ENCODE results near the gene ACYP1.

Gene ACYP1

DNA sequence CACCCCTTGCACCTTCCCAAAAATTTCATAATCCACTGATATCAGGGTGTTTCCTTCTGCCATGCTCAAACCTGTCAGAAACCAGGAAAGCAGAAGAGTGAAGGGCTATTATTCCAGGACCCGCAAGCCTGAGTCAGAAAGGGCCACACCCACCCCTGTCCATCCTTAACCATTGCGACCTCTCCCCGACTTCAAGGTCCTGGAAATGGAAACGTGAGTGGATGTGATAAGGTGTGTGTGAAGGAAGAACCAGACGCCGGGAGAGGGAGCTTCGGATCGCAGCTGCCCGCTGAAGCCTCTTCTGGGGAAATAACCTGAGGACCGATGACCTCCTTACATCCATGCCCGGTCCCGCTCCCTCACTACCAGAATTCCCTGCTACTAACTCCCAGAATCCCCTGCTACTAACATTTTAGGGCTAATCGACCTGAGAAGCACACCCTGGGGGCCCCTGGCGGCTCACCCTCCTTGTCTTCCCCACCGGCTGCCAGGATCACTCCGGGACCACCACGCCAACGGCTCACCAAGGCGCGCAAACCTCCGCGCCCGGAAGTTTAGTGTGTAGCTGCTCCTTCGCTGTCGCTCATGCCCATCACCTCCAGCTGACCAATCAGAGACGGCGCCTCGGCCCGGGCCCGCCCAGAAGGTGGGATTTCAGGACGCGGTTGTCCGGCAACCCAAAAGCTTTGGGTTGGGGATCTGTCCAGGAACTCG is at the start of gene ACYP1:
ACYP1 (minus strand) TSS at position 534 of the 714 bp plus-strand sequence; CDS start at position 63, 471 bp downstream.
- peak; percentile 95 for DNase-seq (ENCODE audit: low read depth, low spot score)

DNA sequence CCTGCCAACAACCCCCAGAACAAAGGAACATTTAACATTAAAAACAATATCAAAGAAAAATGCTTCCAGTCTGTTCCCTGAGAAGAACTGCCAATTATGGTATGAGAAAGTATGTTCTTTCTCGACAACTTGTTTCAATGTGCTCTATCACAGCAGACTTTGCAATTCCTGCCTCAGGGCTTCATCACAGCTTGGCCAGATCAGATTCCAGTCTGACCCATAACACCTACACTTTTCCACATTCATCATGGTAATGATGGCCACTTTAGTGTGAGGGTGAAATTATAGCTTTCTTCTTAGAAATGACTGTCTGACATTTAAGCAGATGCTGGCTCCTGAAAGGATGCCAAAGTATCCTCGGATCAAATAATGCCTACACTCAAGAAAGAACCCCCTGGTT is 46.1 kb upstream of the ACYP1 start:
- no peak for DNase-seq (ENCODE audit: low read depth, low spot score)

DNA sequence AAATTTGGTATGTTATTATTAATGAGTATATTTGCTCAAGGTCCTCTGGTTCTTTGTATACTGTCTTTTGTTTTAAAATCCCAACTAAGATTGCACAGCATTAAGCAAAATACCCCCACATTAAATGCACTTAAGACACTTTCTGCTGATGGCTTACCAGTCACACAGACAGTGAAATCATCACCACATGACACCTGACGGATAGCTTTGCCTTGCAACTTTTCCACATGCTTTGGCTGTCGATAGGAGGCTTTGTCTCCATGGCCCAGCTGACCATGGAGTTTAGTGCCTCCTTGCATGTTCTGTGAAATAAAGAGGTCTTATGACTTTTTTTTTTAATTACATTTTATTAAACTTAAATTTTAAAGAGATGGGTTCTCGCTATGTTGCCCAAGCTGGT is 43.4 kb upstream of the ACYP1 start:
- DNase-seq (ENCODE audit: low read depth, low spot score), result no peak

DNA sequence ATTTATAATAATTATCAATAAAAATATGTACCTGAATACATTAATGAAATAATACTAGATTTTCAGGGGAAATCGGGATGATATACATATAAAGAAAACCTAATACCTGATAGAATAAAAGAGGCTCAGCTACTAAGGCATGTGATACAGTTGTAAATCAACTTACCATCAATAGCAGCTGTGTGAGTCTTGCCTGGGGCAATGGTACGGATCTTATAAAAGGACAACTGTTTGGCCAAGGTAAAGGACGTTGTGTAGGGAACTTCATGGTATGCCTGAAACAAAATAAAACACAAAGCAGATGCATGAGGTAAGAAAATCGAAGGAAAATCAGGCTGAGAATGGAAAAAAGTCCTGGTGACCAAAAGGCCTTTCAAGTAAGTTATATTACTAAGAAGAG is 37.7 kb upstream of the ACYP1 start:
- DNase-seq (ENCODE audit: low read depth, low spot score), result no peak

DNA sequence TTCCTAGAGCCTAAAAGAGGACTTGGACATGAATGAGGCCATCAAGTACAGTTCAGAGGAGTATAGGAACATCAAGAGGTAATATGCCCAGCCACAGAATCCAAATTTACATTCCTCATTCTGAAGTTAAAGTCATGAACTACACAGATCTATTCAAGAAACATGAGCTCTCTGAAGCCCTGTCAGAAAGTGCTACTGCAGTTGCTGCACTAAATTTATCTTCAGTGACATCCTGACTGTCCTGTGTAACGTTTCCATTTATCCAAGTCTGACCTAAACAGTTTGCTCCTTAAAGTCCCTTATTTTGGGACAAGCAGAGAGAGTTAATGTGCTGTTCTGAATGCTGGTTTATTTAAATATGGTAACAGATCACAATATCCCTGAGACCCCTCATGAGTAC is 34.9 kb upstream of the ACYP1 start:
- no peak for DNase-seq (ENCODE audit: low read depth, low spot score)

DNA sequence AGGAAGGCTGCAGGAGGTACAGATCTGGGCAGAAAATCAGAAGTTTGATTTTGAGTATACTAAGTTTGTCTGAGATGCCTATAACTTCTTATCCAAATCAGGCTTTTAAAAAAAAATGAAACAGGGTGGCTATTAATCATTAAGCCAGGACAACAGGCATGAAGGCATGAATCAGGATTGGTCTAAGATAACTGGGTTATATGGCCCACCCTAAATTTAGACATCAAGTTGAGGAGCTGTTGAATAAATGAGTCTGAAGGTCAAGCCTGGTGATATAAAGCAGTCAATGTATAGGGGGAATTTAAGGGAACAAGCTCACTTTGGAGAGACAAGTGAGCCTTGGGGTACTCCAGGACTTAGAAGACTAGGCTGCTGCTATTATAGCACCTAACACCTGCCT is 34.4 kb upstream of the ACYP1 start:
- no peak for DNase-seq (ENCODE audit: low read depth, low spot score)

DNA sequence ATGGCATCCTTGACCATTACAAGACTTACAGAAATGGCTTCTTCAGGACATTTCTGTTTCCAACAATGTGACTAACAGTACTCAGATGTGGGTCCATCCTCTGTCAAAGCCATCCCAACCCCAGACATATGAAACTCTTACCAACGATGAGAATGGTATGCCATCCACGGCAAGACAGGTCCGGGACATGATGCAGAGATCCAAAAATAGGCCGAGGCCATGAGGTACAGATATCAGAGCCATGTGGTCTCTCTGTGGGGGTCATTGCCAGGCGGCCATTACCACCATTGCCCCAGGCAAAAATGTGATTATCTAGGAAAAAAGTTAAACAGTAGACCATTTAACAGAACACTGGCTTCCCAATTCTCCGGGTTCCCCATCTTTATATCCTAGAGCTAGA is 33.1 kb upstream of the ACYP1 start:
- DNase-seq (ENCODE audit: low read depth, low spot score), result no peak

DNA sequence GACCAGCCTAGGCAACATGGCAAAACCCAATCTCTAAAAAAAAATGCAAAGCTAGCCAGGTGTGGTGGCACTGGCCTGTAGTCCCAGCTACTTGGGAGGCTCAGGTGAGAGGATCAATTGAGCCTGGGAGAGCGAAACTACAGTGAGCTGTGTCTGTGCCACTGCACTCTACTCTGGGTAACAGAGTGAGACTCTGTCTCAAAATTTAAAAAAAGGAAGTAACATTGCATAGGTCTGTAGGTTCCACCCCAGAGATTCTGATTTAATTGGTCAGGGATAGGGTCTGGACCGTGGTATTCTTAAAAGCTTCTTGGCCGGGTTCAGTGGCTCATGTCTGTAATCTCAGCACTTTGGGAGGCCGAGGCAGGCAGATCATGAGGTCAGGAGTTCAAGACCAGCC is 31.9 kb upstream of the ACYP1 start:
- DNase-seq (ENCODE audit: low read depth, low spot score), result no peak

DNA sequence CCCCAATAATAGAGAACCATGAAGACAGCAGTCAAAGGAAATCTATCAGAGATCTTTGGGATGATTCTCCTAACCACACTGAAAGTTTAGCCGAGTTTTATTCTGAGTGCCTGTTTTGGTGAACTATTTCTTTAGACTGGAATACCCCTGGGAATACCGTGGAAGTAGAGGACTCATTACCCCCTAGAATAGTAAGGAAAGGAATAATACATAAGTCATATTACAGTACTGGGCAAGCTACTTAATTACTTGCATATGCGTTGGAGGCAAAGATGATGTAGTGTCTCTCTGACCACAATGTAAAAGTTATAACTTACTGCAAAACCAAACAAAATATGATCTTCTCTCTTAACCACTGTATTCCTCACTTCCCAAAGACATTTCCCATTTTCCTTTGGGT is 31.1 kb upstream of the ACYP1 start:
- no peak for DNase-seq (ENCODE audit: low read depth, low spot score)

DNA sequence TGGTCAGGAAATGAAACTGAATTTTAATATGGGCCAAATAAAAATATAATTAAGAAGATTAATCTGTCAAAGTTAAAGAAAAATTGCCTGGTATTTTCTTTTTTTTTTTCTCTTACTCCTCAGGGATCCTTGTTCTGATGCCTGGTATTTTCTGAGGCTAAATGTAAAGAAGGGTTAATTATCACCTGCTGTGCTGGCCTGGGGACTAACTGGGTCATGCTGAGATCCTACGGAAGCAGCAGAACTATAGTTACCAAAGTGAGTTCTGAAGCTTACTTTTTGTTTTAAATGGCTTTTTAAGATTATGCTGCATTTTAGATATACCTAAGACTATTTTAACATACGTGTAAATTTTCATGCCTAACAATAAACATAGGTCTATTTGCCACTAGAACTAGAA is 28.9 kb upstream of the ACYP1 start:
- DNase-seq (ENCODE audit: low read depth, low spot score), result no peak

DNA sequence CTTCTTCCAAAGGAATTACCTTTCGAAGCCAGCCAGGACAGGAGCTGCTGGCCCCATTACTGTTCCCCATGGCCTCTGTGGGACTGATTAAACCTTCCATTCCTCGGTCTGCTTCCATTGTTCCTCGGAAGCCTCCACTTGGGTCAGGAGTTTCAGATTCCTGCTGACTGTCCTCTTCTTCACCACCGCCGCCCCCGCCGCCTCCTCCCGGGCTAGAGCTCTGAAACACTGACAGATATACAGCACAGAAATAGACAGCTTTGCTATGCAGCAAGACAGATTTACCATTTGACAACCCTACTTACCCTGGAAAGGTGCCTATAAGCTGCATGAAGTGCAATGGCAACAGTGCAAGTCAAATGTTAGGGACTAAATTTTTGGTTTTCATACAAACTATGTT is 27.4 kb upstream of the ACYP1 start:
- DNase-seq (ENCODE audit: low read depth, low spot score), result no peak

DNA sequence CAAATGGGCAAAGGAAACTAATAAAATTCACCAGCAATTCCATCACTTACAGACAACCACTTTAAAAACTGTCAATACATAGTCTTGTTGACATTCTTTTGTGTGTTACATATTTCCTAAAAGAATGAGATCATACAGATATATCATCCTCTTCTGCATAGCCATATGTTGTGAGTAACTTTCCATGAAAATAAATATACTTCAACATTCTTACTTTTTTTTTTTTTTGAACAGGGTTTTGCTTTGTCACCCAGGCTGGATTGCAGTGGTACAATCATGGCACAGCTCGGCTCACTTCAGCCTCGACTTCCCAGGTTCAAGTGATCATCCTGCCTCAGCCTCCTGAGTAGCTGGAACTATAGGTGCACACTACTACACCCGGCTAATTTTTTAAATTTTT is 26.5 kb upstream of the ACYP1 start:
- no peak for DNase-seq (ENCODE audit: low read depth, low spot score)

DNA sequence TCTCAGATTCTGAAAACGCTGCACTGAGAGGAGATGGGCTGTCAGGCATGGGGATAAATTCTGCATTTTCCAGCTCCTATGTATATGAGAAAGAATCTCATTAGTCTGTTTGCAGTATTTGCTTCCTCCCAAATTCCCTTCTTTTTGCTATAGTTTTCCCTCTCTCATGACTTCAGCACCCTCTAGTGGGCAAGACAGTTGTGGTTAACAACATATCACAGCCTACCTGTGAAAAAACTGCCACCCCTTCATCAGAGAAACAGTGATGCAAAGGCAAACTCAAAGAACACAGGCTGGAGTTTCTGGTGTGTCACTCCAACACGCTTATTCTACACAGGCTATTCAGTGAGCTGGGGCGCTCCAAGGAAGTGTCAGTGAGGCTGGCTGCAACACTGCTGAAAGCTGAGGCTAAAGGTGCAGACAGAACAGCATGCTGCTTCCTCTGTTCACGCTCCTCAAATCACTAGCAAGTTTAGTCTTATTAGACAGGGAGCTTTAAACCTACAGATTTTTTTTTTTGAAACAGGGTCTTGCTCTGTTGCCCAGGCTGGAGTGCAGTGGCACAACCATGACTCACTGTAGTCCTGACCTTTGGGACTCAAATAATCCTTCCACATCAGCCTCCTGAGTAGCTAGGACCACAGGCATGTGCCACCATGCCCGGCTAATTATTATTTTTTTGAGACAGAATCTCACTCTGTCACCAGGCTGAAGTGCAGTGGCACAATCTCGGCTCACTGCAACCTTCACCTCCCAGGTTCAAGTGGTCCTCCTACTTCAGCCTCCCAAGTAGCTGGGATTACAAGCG is 24.9 kb upstream of the ACYP1 start:
- peak; percentile 77 for DNase-seq (ENCODE audit: low read depth, low spot score)

DNA sequence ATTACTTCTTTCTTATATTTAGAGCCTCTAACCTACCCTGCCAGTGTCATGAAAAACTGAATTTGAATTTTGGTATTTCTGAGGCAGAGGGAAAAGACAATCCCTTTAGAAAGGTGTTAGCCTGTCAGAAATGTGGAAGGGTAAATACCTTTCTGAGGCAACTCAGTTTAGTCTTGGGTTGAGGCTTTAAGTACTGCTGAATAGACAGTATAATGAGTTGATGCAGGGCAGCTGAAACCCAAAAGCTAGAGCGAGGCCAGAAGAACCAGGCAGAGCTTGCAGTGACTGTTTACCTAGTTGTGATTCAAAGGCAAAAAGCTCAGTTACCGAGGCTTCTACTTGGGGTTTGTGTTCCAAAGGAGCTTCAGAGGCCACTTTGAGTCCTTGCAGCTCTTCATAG is 24.3 kb upstream of the ACYP1 start:
- no peak for DNase-seq (ENCODE audit: low read depth, low spot score)

DNA sequence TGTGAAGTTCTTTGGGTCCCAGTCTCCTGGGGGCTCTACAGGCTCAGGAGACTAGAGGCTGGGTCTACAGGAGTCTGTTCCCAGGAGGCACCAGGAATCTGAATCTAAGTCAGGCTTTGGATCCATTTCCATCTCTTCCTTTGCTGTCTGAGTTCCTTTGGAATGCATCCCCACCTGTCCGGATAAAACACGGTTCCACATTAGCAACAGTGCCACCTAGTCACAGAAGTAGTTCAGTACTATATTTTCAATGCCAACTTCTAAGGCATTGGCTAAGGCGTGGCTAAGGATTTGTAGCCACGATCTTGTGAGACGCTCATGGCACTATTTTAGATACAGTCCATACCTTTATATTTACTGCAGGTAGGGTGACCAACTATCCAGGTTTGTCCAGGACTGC is 20.7 kb upstream of the ACYP1 start:
- no peak for DNase-seq (ENCODE audit: low read depth, low spot score)

DNA sequence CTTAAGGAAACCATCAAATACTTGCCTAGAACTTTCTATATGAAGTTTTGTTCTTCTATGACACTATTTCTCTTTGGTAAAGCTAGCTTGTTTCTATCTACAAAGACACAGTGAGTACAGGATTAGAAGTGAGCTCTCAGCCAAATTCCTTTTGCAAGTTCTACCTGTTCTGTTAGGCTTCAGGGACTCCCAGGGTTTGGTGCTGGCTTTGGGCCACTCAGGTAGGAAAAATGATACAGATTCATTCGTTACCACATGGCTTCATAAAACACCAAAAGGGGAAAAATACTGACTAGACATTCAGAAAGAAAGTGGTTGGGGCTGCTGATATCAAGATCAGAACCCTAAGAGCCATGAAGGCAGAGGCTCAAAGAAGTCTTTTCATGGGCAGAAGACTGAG is 19.4 kb upstream of the ACYP1 start:
- no peak for DNase-seq (ENCODE audit: low read depth, low spot score)

DNA sequence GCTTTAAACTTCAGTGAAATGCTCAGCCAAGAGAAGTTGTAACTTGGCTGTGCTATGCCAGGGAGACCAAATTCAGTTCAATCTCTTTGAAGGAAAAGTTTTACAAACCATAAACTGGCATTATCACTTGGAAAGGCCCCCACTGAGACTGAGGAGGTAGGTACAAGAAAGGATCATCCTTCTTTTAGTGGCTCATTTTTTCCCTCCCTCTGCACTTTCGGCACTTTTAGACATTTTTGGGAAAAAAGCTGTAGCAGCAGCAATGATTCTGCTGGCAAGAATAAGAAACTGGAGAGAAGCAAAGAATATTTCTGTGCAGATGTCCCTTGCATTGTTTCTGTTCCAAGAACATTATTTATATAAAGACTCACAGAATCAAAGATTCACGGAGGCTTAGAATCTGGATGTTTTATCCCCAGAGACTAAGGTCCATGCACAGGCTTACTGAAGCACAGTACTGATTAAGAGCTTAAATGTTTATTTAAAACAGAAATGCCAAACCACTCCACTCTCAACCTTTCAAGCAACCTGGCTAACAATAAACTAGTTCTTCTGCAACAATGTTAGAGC is 17.9 kb upstream of the ACYP1 start:
- no peak for DNase-seq (ENCODE audit: low read depth, low spot score)

DNA sequence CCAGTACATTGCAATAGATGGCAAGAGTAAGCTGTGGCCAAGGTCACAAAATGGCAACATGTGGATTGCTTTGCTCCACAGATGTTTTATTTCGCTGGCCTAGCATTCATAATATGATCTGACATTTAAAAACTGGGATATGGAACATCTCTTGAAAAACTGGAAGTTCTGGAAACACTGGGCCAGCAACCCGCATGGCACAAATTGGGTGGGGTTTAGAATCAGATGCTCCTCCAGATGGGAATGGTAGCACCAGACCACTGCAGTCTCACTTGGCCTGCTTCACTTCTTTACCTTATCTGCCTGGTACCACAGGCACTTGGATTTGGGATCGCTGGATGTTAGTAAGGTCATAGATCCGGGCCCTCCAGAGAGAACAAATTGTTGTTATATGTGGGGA is 15.7 kb upstream of the ACYP1 start:
- no peak for DNase-seq (ENCODE audit: low read depth, low spot score)

DNA sequence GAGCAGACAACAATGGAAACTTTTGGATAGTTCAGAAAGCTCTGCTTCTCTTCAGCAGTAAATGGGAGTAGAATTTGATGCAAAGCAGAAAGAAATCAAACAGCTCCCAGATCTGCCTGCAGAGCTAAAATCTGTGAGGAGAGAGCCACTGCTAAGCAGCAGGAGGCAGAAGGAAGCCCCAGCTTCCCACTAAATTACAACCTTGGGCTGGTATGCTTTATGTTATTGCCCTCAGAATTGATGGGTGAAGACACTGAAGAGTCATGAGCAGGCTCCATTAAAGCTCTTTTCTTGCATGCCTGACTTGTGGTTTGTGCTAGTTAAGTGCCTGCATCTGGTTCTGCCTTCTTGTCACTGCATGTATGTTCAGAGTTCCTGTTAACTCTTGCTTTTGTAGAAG is 14.0 kb upstream of the ACYP1 start:
- no peak for DNase-seq (ENCODE audit: low read depth, low spot score)

DNA sequence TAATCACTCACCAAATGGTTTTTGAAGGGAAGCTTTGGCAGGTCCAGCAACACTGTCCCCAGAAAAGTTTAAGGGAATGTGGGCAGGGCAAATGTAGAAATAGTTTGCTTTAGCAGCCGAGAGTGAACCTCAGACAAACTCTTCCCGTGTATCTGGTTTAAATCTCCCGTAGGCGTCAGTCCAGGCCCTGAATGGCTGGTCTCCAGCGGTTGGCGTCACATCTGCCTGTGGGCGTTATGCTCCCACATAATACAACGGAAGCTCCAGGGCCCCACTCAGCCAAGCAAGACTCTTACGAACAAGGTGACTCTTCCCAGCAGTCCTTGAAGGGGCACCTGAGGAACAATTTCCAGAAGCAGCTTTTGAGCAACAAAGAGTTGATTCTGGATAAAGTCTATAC is 6.6 kb upstream of the ACYP1 start:
- DNase-seq (ENCODE audit: low read depth, low spot score), result no peak

DNA sequence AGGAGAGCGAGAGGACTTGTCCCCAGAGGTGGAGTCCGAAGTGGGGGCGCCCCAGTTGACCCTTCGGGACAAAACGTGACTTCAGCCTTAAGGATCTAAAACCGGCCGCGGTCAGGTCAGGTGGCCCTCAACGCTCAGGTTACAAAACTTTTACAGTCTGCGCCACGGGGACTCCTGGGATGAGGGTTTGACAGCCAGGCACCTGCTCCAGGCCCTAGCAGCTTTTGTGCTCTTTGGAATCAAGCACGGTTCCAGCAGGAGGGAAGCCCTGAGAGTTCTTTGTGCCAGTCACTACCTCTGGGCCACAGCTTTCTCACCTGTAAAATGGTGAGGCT is 6.0 kb upstream of the ACYP1 start:
- DNase-seq (ENCODE audit: low read depth, low spot score), result no peak

DNA sequence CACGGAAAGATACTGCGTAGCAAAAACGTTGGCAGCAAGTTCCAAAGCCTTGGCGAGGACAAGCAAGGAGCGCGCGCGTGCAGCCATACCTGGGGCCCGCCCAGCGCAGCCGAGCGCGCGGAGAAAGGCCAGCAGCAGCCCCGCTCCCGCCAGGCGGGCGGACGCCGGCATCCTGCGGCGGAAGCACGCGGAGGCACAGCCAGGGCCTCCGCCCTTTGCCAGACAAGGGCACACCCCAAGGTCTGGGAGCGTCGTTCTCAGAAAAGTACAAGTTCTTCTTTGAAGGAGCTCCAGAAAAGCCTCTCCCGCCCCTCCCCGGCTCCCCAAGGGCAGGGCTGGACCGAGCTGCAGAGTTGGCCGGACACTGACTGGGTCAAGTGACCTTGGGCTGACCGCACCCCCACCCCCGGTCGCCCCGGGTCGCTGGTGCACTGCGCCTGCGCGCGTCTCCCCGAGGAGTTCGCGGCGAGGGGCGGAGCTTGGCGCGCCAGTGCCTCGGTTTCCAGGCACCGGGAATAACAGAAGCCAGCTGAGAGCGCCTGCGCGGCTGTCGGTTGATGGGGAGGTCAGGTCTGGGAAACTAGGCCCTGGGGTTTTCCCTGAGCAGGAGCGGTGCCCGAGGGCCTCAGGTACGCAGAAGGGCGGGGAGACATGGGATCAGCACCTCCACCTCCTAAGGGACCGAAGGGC is 5.4 kb upstream of the ACYP1 start, which contains the start of gene ZC2HC1C:
ZC2HC1C (plus strand) TSS at position 521 of the 690 bp plus-strand sequence. CDS start 933 bp downstream, outside the sequence.
- DNase-seq (ENCODE audit: low read depth, low spot score), result peak; percentile 95

Data from astrocyte of the hippocampus (primary cell).